Liver (tissue), 9 donors: ENCODE results near the gene SRGAP1. TPM values are rescaled to one million over a fixed set of nuclear protein-coding genes. Genes with fewer than 3 reads are reported as not detected.

Experiments
- DNase-seq: peaks from one replicate; pipeline ENCODE4 v3.0.0-alpha.2; 2017; ENCODE audit warnings: low spot score
- H3K27ac ChIP-seq, 2 donors: one replicate each; pipeline ENCODE4 v1.7.0; 2013; ENCODE audit warnings: inconsistent platforms in 2 of 2, low read length in 2 of 2, control low read depth in 1 of 2, low read depth in 1 of 2, mild to moderate bottlenecking in 1 of 2
- H3K27me3 ChIP-seq, 4 donors: one replicate each; pipeline versions ENCODE4 v1.6.1 to v1.7.0; 2013; ENCODE audit warnings: low read length in 3 of 4, inconsistent platforms in 1 of 4, mild to moderate bottlenecking in 1 of 4, moderate library complexity in 1 of 4; ENCODE audit not compliant: control insufficient read depth in 4 of 4, insufficient read depth in 4 of 4
- H3K36me3 ChIP-seq, 4 donors: one replicate each; pipeline versions ENCODE4 v1.6.1 to v1.7.0; 2013; ENCODE audit warnings: low read length in 3 of 4, mild to moderate bottlenecking in 3 of 4, low read depth in 1 of 4, moderate library complexity in 1 of 4; ENCODE audit not compliant: control insufficient read depth in 4 of 4, insufficient read depth in 3 of 4
- H3K4me1 ChIP-seq, 4 donors: one replicate each; pipeline versions ENCODE4 v1.6.1 to v1.7.0; 2013; ENCODE audit warnings: low read length in 3 of 4, mild to moderate bottlenecking in 3 of 4, moderate library complexity in 1 of 4; ENCODE audit not compliant: control insufficient read depth in 4 of 4, insufficient read depth in 4 of 4
- H3K4me3 ChIP-seq, 3 donors: one replicate each; pipeline versions ENCODE4 v1.6.1 to v1.7.0; 2013; ENCODE audit warnings: low read length in 3 of 3, control low read depth in 1 of 3, low read depth in 1 of 3, mild to moderate bottlenecking in 1 of 3
- H3K9ac ChIP-seq, 2 donors: one replicate each; pipeline ENCODE4 v1.7.0; 2013; ENCODE audit warnings: low read length in 2 of 2, mild to moderate bottlenecking in 2 of 2, moderate library complexity in 2 of 2, control low read depth in 1 of 2, low read depth in 1 of 2
- H3K9me3 ChIP-seq, 4 donors: one replicate each; pipeline versions ENCODE4 v1.6.1 to v1.7.0; 2013; ENCODE audit warnings: low read length in 3 of 4; ENCODE audit not compliant: control insufficient read depth in 4 of 4
- EGR1 ChIP-seq, 2 donors: IDR thresholded peaks; 2 replicates each; pipeline ENCODE4 v1.6.1; 2016 to 2018; ENCODE audit warnings: antibody characterized with exemption in 2 of 2, low read depth in 2 of 2
- FOXA1 ChIP-seq: IDR thresholded peaks from 2 replicates; pipeline ENCODE4 v1.6.1; 2016; ENCODE audit warnings: antibody characterized with exemption
- GABPA ChIP-seq, 2 donors: IDR thresholded peaks in 1 of 2; conservative IDR thresholded peaks in 1 of 2; 2 replicates each; pipeline ENCODE4 v1.6.1; 2016; ENCODE audit warnings: antibody characterized with exemption in 2 of 2, mild to moderate bottlenecking in 1 of 2, moderate library complexity in 1 of 2
- HNF4G ChIP-seq: IDR thresholded peaks from 2 replicates; pipeline ENCODE4 v1.6.1; 2016; ENCODE audit warnings: antibody characterized with exemption
- NR2F2 ChIP-seq: IDR thresholded peaks from 2 replicates; pipeline ENCODE4 v1.6.1; 2016; ENCODE audit warnings: antibody characterized with exemption
- RAD21 ChIP-seq, 2 donors: IDR thresholded peaks; 2 replicates each; pipeline ENCODE4 v1.6.1; 2016; ENCODE audit warnings: antibody characterized with exemption in 2 of 2, mild to moderate bottlenecking in 2 of 2
- RXRA ChIP-seq, 2 donors: IDR thresholded peaks; 2 replicates each; pipeline ENCODE4 v1.6.1; 2017 to 2018; ENCODE audit warnings: antibody characterized with exemption in 2 of 2, mild to moderate bottlenecking in 1 of 2
- TAF1 ChIP-seq: conservative IDR thresholded peaks from 2 replicates; pipeline ENCODE4 v1.6.1; 2016; ENCODE audit warnings: antibody characterized with exemption, mild to moderate bottlenecking
- YY1 ChIP-seq: IDR thresholded peaks from 2 replicates; pipeline ENCODE4 v1.6.1; 2016; ENCODE audit warnings: antibody characterized with exemption, mild to moderate bottlenecking
- WGBS: extraction: QIAGEN DNeasy Blood & Tissue Kit; methylation state at CpG from one replicate; pipeline ENCODE4 v1.1.7; 2013; 5-methylcytosine and 5-hydroxymethylcytosine counted together
- polyA plus RNA-seq, 2 donors: library from polyadenylated mRNA; stranded (reverse) in 1 of 2; unstranded in 1 of 2; fragments of 200-250 nt in 1 of 2; fragments of >200 nt in 1 of 2; fragmentation: Nextera tagmentation in 1 of 2; extraction: Ambion mirVana in 1 of 2; gene quantifications; one replicate each; pipeline versions ENCODE4 v1.2.1 to v1.2.3, GENCODE V29; 2013 to 2015
- total RNA-seq, 2 donors: library from RNA; depleted of rRNA; stranded (reverse); fragments of >200 nt; gene quantifications; one replicate each; pipeline ENCODE4 v1.2.3, GENCODE V29; 2014
- TF ChIP-seq, protein P1 (sequence below): IDR thresholded peaks from 2 replicates; pipeline ENCODE4 v1.6.1; 2016; ENCODE audit warnings: antibody characterized with exemption, mild to moderate bottlenecking
- TF ChIP-seq, protein P2 (sequence below): IDR thresholded peaks from 2 replicates; pipeline ENCODE4 v1.6.1; 2016; ENCODE audit warnings: antibody characterized with exemption
- TF ChIP-seq, protein P3 (sequence below): IDR thresholded peaks from 2 replicates; pipeline ENCODE4 v1.6.1; 2016; ENCODE audit warnings: antibody characterized with exemption
- TF ChIP-seq, protein P4 (sequence below): fragments of 150-350 bp; IDR thresholded peaks from 2 replicates; pipeline ENCODE4 v1.5.1; 2017; ENCODE audit warnings: improper control_type of control experiment, low read depth, low read length; ENCODE audit not compliant: missing input control
- TF ChIP-seq, protein P5 (sequence below): IDR thresholded peaks from 2 replicates; pipeline ENCODE4 v1.6.1; 2016; ENCODE audit warnings: antibody characterized with exemption
- donor health status: healthy.
- donor health status: healthy.
- donor health status: healthy.
- donor health status: healthy.
- donor health status: healthy.

SRGAP1 gene
- total and polyA plus RNA-seq, 4 donors = 0.28 to 1.3 (median 0.85) TPM

DNA sequence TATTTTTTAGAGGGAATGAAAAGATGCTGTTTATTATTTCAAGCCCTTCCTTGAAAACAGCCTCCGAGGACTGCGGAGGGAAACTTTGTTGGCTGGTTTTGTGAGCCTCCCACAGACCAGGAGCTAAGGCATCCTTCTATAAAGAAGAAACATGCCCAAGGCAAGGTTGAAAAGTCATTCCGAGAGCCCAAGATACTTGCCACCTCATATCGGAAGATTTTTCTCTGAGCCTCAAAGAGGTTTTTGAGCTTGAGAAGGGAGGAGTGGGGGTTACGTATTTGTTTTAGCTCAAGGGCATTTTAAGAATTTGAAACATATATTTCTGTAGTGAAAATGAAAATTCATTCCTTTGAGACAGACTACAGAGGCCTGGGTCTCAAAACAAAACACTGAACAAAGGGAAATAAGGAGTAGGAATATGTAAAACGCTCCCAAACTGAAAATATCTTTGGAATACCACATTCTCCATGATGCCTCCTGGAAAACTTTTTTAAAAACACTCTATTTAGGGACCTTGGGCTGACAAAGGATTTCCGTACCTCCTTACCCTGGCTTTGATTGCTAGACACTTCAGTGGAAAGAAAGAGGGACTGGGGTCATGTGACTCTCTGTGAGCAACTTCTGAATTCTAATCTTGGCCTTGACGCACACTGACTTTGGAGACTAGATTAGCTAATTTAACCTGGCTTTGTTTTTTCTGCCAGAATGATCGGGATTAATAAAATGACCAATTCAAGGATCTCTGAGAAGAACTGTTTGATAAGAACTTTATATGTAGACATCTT, 180.9 kb downstream of the SRGAP1 start:
- Histone ChIP-seq H3K4me1 (no peaks in the 10 kb centered on the region), H3K27me3 (no peaks in the 10 kb centered on the region), H3K27ac (no peak overlapping the region), H3K36me3 (no peaks in the 10 kb centered on the region), H3K9ac (no peak overlapping the region), H3K9me3 (no peaks in the 10 kb centered on the region), H3K4me3 (no peak overlapping the region)
- WGBS = 89% methylated on average over 9 of the region's 9 CpGs
- DNase-seq = no peak
- TF ChIP-seq RAD21 (IDR thresholded peaks at IDR 0.05) (no peak), YY1 (no peak), EGR1 (IDR thresholded peaks at IDR 0.05; ENCODE audit: low read depth in 2 of 2) (no peak)

DNA sequence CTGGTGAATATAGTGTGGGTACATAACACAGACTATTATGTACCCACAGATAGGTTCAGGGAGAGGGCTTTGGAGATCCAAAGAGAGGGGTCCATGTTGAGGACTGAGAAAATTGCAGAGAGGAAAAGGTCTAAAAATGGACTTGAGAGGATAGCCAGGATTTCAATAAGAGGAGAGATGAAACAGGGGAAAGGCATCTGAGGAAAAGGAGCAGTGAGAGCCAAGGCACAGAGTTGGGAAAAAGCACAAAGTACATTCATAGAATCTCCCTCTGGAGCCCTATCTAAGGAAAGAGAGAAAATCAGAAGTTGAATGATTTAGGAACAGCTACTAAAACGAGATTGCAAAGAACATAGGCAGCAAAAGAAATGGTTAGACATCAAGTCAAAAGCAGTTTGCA, 182.8 kb downstream of the SRGAP1 start:
- no peaks in the 10 kb centered on the region for H3K27me3 ChIP-seq
- DNase-seq = no peak
- no peaks in the 10 kb centered on the region for H3K4me1 ChIP-seq
- no peaks in the 10 kb centered on the region for H3K36me3 ChIP-seq
- 50% methylated on average over 1 of the region's 1 CpG for WGBS
- TF ChIP-seq GABPA (IDR thresholded peaks at IDR 0.05 in 1 of 2, conservative IDR thresholded peaks at IDR 0.05 in 1 of 2) (no peak), RXRA (IDR thresholded peaks at IDR 0.05) (no peak), YY1 (no peak), NR2F2 (no peak), RAD21 (IDR thresholded peaks at IDR 0.05) (no peak), EGR1 (IDR thresholded peaks at IDR 0.05; ENCODE audit: low read depth in 2 of 2) (no peak)
- H3K4me3 ChIP-seq = no peak overlapping the region
- H3K9me3 ChIP-seq = peaks cover 0 to 5% (median 0%) of the 10 kb centered on the region in 4 donors
- no peak overlapping the region for H3K27ac ChIP-seq
- no peak overlapping the region for H3K9ac ChIP-seq

DNA sequence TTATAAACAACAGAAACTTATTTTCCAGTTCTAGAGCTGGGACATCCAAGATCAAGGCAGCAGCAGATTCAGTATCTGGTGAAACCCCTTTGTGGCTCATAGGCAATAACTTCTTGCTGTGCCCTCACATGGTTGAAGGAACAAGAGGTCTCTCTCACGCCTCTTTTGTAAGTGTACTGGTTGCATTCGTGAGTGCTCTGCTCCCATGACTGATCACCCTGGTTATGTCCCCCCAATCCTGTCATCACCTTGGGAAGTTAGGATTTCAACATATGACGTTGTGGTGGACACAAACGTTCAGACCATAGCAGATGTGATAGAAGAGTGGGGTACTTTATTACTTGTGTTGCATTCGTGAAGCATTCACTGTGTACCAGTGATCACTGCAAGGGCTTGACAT, 184.0 kb downstream of the SRGAP1 start:
- no peaks in the 10 kb centered on the region for H3K36me3 ChIP-seq
- no peaks in the 10 kb centered on the region for H3K27me3 ChIP-seq
- DNase-seq = no peak
- WGBS = 84% methylated on average over 5 of the region's 5 CpGs
- peaks cover 0 to 5% (median 0%) of the 10 kb centered on the region in 4 donors for H3K9me3 ChIP-seq
- H3K4me3 ChIP-seq = no peak overlapping the region
- no peak overlapping the region for H3K9ac ChIP-seq
- no peak overlapping the region for H3K27ac ChIP-seq
- H3K4me1 ChIP-seq = no peaks in the 10 kb centered on the region
- TF ChIP-seq, protein P1, sequence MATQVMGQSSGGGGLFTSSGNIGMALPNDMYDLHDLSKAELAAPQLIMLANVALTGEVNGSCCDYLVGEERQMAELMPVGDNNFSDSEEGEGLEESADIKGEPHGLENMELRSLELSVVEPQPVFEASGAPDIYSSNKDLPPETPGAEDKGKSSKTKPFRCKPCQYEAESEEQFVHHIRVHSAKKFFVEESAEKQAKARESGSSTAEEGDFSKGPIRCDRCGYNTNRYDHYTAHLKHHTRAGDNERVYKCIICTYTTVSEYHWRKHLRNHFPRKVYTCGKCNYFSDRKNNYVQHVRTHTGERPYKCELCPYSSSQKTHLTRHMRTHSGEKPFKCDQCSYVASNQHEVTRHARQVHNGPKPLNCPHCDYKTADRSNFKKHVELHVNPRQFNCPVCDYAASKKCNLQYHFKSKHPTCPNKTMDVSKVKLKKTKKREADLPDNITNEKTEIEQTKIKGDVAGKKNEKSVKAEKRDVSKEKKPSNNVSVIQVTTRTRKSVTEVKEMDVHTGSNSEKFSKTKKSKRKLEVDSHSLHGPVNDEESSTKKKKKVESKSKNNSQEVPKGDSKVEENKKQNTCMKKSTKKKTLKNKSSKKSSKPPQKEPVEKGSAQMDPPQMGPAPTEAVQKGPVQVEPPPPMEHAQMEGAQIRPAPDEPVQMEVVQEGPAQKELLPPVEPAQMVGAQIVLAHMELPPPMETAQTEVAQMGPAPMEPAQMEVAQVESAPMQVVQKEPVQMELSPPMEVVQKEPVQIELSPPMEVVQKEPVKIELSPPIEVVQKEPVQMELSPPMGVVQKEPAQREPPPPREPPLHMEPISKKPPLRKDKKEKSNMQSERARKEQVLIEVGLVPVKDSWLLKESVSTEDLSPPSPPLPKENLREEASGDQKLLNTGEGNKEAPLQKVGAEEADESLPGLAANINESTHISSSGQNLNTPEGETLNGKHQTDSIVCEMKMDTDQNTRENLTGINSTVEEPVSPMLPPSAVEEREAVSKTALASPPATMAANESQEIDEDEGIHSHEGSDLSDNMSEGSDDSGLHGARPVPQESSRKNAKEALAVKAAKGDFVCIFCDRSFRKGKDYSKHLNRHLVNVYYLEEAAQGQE = no peak
- TF ChIP-seq RAD21 (IDR thresholded peaks at IDR 0.05) (no peak), FOXA1 (no peak), GABPA (IDR thresholded peaks at IDR 0.05 in 1 of 2, conservative IDR thresholded peaks at IDR 0.05 in 1 of 2) (no peak), TAF1 (no peak), HNF4G (no peak), EGR1 (IDR thresholded peaks at IDR 0.05; ENCODE audit: low read depth in 2 of 2) (no peak), RXRA (IDR thresholded peaks at IDR 0.05) (no peak), YY1 (no peak)
- TF ChIP-seq, protein P2, sequence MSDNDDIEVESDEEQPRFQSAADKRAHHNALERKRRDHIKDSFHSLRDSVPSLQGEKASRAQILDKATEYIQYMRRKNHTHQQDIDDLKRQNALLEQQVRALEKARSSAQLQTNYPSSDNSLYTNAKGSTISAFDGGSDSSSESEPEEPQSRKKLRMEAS = no peak
- TF ChIP-seq, protein P3, sequence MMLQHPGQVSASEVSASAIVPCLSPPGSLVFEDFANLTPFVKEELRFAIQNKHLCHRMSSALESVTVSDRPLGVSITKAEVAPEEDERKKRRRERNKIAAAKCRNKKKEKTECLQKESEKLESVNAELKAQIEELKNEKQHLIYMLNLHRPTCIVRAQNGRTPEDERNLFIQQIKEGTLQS = no peak
- TF ChIP-seq, protein P4, sequence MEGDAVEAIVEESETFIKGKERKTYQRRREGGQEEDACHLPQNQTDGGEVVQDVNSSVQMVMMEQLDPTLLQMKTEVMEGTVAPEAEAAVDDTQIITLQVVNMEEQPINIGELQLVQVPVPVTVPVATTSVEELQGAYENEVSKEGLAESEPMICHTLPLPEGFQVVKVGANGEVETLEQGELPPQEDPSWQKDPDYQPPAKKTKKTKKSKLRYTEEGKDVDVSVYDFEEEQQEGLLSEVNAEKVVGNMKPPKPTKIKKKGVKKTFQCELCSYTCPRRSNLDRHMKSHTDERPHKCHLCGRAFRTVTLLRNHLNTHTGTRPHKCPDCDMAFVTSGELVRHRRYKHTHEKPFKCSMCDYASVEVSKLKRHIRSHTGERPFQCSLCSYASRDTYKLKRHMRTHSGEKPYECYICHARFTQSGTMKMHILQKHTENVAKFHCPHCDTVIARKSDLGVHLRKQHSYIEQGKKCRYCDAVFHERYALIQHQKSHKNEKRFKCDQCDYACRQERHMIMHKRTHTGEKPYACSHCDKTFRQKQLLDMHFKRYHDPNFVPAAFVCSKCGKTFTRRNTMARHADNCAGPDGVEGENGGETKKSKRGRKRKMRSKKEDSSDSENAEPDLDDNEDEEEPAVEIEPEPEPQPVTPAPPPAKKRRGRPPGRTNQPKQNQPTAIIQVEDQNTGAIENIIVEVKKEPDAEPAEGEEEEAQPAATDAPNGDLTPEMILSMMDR = no peak
- TF ChIP-seq, protein P5, sequence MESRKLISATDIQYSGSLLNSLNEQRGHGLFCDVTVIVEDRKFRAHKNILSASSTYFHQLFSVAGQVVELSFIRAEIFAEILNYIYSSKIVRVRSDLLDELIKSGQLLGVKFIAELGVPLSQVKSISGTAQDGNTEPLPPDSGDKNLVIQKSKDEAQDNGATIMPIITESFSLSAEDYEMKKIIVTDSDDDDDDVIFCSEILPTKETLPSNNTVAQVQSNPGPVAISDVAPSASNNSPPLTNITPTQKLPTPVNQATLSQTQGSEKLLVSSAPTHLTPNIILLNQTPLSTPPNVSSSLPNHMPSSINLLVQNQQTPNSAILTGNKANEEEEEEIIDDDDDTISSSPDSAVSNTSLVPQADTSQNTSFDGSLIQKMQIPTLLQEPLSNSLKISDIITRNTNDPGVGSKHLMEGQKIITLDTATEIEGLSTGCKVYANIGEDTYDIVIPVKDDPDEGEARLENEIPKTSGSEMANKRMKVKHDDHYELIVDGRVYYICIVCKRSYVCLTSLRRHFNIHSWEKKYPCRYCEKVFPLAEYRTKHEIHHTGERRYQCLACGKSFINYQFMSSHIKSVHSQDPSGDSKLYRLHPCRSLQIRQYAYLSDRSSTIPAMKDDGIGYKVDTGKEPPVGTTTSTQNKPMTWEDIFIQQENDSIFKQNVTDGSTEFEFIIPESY = no peak
